ENCODE data around the gene IGHMBP2. TPM values are rescaled to one million over a fixed set of nuclear protein-coding genes. Genes with fewer than 3 reads are reported as not detected.

The IGHMBP2 gene
- total RNA-seq, 4 donors from 2014 or later, result 22.9 to 55.0 (median 30.3) TPM

DNA sequence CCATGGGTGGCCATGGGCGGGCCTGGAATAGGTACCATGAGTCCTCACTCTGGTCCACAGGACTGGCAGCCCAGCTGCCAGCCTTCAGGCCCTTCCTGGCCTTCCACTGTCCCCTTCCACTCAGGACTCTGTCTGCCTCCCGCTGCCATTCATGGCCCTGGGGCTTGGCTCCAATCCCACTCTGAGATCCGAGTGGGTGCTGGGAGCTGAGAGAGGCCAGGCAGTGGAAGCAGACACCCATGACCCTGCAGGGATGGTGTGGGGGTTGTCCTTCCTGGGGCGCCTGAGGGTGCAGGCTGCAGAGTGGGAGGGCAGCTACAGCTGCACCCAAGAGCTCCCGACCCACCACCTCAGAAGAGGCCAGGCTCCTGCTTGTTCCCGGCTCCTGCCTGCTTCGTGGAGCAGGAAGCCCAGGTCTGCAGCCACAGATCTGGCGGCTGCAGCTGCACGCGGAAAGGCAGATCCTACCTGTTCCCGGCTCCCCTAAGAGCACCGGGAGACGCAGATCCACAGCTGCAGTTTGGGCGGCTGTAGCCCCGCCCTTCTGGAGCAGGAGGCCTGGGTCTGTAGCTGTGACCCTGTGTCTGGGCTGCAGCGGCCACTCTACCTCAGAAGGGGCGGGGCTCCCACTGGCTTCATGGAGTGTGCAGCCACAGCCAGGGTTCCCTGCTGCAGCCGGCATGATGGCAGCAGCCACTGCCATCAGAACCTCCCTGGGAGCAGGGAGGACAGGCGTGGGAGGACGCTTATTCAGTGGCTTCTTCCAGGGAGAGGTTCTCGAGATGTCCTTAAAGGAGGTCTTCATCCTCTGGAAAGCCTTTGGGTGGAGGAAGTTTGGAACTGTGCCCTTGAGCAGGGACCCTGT, 27.5 kb downstream of the IGHMBP2 start:
- H3K36me3 ChIP-seq, result peaks cover 84% of the 10 kb centered on the region
- H3K27ac ChIP-seq, result no peak overlapping the region
- H3K4me1 ChIP-seq, result no peaks in the 10 kb centered on the region
- TF ChIP-seq, protein P1, sequence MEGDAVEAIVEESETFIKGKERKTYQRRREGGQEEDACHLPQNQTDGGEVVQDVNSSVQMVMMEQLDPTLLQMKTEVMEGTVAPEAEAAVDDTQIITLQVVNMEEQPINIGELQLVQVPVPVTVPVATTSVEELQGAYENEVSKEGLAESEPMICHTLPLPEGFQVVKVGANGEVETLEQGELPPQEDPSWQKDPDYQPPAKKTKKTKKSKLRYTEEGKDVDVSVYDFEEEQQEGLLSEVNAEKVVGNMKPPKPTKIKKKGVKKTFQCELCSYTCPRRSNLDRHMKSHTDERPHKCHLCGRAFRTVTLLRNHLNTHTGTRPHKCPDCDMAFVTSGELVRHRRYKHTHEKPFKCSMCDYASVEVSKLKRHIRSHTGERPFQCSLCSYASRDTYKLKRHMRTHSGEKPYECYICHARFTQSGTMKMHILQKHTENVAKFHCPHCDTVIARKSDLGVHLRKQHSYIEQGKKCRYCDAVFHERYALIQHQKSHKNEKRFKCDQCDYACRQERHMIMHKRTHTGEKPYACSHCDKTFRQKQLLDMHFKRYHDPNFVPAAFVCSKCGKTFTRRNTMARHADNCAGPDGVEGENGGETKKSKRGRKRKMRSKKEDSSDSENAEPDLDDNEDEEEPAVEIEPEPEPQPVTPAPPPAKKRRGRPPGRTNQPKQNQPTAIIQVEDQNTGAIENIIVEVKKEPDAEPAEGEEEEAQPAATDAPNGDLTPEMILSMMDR (IDR thresholded peaks at IDR 0.05), result no peak
- no peak for TF ChIP-seq POLR2A (IDR thresholded peaks at IDR 0.05)
- no peak for TF ChIP-seq EP300 (IDR thresholded peaks at IDR 0.05)
- TF ChIP-seq POLR2AphosphoS5 (IDR thresholded peaks at IDR 0.05), result no peak
- 98% methylated on average over 5 of the region's 21 CpGs for WGBS
- no peaks in the 10 kb centered on the region for H3K9me3 ChIP-seq
- no peak for DNase-seq (ENCODE audit: low spot score in 2 of 2)
- no peak overlapping the region for H3K4me3 ChIP-seq
- H3K27me3 ChIP-seq, result no peaks in the 10 kb centered on the region

DNA sequence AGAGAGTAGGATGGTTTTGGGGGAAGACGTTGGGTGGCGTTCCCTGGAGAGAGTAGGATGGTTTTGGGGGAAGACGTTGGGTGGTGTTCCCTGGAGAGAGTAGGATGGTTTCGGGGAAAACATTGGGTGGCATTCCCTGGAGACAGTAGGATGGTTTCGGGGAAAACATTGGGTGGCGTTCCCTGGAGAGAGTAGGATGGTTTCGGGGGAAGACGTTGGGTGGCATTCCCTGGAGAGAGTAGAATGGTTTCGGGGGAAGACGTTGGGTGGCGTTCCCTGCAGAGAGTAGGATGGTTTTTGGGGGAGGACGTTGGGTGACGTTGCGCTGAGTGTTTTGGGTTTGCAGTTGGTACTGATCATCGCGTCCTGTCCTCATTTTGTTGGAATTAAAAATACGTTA, 28.2 kb downstream of the IGHMBP2 start:
- Histone ChIP-seq H3K27ac (no peak overlapping the region), H3K4me1 (no peaks in the 10 kb centered on the region), H3K4me3 (no peak overlapping the region), H3K27me3 (no peaks in the 10 kb centered on the region), H3K9me3 (no peaks in the 10 kb centered on the region), H3K36me3 (peaks cover 84% of the 10 kb centered on the region)
- no peak for DNase-seq (ENCODE audit: low spot score in 2 of 2)
- 91% methylated on average over 17 of the region's 17 CpGs for WGBS
- TF ChIP-seq, protein P1 (IDR thresholded peaks at IDR 0.05), result no peak
- TF ChIP-seq EP300 (IDR thresholded peaks at IDR 0.05), result no peak

DNA sequence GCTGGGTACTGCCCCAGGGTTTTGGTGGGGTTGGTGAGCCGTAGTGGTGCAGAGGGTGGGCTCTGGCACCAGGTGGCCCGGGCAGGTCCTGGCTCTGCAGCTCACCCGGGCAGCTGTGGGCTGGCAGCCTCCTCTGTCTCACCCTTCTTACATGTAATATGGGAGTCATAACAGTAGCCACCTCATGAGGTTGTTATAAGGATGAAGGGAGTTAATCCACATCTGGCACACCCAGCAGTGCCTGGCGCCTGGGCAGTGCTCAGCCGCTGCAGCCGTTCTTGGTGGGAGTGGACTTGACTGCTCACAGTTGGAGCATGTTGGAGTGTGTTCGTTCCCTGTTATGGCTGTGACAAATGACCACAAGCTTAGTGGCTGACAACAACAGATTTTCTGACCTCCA, 28.7 kb downstream of the IGHMBP2 start:
- no peak overlapping the region for H3K4me3 ChIP-seq
- TF ChIP-seq, protein P1 (IDR thresholded peaks at IDR 0.05), result no peak
- TF ChIP-seq POLR2A (IDR thresholded peaks at IDR 0.05) (no peak), EP300 (IDR thresholded peaks at IDR 0.05) (no peak), POLR2AphosphoS5 (IDR thresholded peaks at IDR 0.05) (no peak)
- WGBS, result 86% methylated on average over 5 of the region's 7 CpGs
- H3K36me3 ChIP-seq, result peaks cover 84% of the 10 kb centered on the region
- H3K27ac ChIP-seq, result no peak overlapping the region
- H3K9me3 ChIP-seq, result no peaks in the 10 kb centered on the region
- no peaks in the 10 kb centered on the region for H3K4me1 ChIP-seq
- H3K27me3 ChIP-seq, result no peaks in the 10 kb centered on the region
- DNase-seq (ENCODE audit: low spot score in 2 of 2), result no peak

DNA sequence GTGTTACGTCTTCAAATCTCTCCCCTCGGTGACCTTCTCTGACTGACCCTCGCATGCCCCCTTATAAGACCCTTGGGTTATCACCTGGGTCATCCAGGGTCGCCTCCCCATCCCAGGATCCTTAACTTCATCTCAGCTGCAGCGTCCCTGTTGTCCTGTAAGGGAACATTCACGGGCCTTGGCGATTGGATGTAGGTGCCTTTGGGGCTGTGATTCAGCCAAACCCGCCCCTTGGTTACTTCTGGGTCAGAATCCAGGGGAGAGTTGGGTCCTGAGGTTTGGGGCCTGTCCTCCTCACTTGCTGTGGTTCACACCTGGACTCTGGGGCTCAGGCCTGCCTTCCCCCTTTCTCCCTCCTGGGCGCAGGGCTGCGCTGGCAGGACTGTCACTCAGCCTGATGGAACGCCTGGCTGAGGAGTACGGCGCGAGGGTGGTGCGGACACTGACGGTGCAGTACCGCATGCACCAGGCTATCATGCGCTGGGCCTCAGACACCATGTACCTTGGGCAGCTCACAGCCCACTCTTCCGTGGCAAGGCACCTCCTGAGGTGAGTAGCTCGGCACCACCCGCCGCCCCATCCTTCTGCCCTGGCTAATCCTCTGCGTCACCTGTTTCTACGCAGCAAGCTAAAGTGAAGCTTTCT, 29.4 kb downstream of the IGHMBP2 start:
- Histone ChIP-seq H3K36me3 (peaks cover 84% of the 10 kb centered on the region), H3K27me3 (no peaks in the 10 kb centered on the region), H3K4me1 (no peaks in the 10 kb centered on the region), H3K27ac (no peak overlapping the region), H3K9me3 (no peaks in the 10 kb centered on the region), H3K4me3 (no peak overlapping the region)
- no peak for DNase-seq (ENCODE audit: low spot score in 2 of 2)
- TF ChIP-seq EP300 (IDR thresholded peaks at IDR 0.05), result no peak
- TF ChIP-seq, protein P1 (IDR thresholded peaks at IDR 0.05), result no peak
- TF ChIP-seq POLR2AphosphoS5 (IDR thresholded peaks at IDR 0.05), result no peak
- no peak for TF ChIP-seq POLR2A (IDR thresholded peaks at IDR 0.05)
- WGBS, result 96% methylated on average over 22 of the region's 24 CpGs

DNA sequence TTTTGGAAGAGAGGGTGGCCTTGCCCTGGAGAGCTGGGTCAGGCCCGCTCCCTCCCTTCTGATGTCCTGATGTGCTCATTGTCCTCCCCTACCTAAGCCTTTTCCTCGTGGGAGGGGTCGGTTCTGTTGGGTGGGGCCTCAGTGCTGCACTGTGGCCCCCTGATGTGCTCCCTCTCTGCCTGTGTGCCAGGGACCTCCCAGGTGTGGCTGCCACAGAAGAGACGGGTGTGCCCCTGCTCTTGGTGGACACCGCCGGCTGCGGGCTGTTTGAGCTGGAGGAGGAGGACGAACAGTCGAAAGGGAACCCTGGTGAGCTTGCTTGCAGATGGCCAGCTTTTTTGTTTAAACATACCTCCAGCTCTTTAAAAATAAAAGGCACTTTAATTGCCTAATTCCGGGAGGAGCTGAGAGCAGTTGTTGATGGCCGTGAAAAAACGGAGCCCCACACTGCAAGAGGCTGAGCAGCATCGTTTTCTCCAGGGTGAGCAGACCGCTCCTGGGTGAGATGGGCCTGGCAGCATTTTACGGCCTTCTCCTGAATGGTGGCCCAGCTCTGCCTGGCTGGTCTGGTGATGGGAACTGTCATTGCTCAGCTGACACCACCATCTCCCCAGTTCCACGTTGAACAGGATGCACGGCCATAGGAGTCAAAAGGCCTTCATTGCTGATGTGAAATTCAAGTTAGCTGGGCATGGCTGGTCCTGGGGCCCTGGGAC, 30.1 kb downstream of the IGHMBP2 start:
- Histone ChIP-seq H3K9me3 (no peaks in the 10 kb centered on the region), H3K36me3 (peaks cover 84% of the 10 kb centered on the region), H3K27ac (no peak overlapping the region), H3K4me3 (no peak overlapping the region), H3K4me1 (no peaks in the 10 kb centered on the region), H3K27me3 (no peaks in the 10 kb centered on the region)
- WGBS, result 89% methylated on average over 17 of the region's 17 CpGs
- TF ChIP-seq POLR2A (IDR thresholded peaks at IDR 0.05), result no peak
- no peak for TF ChIP-seq EP300 (IDR thresholded peaks at IDR 0.05)
- TF ChIP-seq, protein P1 (IDR thresholded peaks at IDR 0.05), result no peak
- TF ChIP-seq POLR2AphosphoS5 (IDR thresholded peaks at IDR 0.05), result no peak
- no peak for DNase-seq (ENCODE audit: low spot score in 2 of 2)

Measured in suprapubic skin (tissue), 4 donors.